Tibial nerve (tissue), 3 donors: Measurements from ENCODE around the gene C16orf95.

Experiments used
- POLR2A ChIP-seq, 2 donors: fragments of 450-650 bp; IDR thresholded peaks; one replicate each; pipeline ENCODE4 v1.6.1; 2017; ENCODE audit warnings: antibody characterized with exemption in 2 of 2, mild to moderate bottlenecking in 2 of 2, moderate library complexity in 2 of 2
- TF ChIP-seq, protein P1 (sequence below), 5 experiments: fragments of 200-600 bp in 3 of 5; fragments of 450-650 bp in 2 of 5; sonication (generic) in 3 of 5; IDR thresholded peaks; one replicate each; pipeline ENCODE4 v1.5.1; 2016 to 2019; ENCODE audit warnings: antibody characterized with exemption in 5 of 5, mild to moderate bottlenecking in 3 of 5, moderate library complexity in 2 of 5

DNA sequence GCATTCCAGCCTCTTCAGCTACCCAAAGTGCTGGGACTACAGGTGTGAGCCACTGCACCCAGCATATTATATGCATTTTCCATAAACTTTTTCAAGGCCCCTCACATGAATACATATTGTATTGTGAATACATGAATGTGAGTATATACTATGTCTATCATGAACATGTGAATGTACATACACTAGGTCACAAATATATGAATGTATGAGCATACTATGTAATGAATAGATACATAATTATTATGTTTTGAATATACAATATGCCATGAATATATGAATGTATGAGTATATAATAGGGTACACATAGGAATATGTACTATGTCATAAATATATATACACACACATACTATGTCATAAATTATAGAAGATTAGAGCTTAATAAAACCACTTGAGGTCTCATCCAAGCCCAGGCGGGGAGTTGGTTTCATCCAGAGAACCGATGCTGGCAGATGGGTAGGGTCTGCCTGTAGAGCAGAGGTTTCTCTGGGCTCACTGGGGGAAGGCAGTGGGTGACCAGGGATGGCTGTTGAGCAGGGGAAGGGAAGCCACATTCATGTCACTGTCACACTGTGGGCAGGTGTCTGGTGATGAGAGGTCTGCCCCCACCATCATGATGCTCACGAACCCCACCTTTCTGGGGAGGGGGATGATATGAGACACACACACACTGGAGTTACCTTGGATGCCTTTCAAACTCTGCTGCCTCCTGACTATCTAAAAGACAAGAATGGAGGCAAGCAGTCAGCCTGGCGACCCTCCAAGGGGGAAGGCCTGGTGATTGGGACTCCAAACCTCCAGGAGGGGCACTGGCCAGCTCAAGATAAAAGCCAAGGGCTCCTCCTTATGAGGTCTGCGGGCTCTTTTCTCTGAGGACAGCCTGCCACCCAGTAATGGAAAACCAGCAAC, 7.3 kb downstream of the C16orf95 start:
- TF ChIP-seq, protein P1, sequence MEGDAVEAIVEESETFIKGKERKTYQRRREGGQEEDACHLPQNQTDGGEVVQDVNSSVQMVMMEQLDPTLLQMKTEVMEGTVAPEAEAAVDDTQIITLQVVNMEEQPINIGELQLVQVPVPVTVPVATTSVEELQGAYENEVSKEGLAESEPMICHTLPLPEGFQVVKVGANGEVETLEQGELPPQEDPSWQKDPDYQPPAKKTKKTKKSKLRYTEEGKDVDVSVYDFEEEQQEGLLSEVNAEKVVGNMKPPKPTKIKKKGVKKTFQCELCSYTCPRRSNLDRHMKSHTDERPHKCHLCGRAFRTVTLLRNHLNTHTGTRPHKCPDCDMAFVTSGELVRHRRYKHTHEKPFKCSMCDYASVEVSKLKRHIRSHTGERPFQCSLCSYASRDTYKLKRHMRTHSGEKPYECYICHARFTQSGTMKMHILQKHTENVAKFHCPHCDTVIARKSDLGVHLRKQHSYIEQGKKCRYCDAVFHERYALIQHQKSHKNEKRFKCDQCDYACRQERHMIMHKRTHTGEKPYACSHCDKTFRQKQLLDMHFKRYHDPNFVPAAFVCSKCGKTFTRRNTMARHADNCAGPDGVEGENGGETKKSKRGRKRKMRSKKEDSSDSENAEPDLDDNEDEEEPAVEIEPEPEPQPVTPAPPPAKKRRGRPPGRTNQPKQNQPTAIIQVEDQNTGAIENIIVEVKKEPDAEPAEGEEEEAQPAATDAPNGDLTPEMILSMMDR (IDR thresholded peaks at IDR 0.05): no peak
- no peak for TF ChIP-seq POLR2A (IDR thresholded peaks at IDR 0.05)
